Effector memory CD4-positive, alpha-beta T cell (primary cell): ENCODE data around the gene PCOLCE2.
A peak's percentile ranks its signal among the peaks of the same experiment; 100 is the strongest.

ENCODE experiments used
- DNase-seq, 3 donors: peaks; one replicate each; pipeline ENCODE4 v3.0.0-alpha.2; 2020
- H3K27ac ChIP-seq: 2 replicates; pipeline ENCODE4 v1.7.0; 2013; ENCODE audit warnings: mild to moderate bottlenecking, low read length, moderate library complexity; ENCODE audit not compliant: insufficient read depth, poor library complexity, severe bottlenecking
- H3K27me3 ChIP-seq: replicated peaks from 2 replicates; pipeline ENCODE4 v1.7.0; 2013; ENCODE audit warnings: mild to moderate bottlenecking, low read length; ENCODE audit not compliant: insufficient read depth, control insufficient read depth, poor library complexity, severe bottlenecking
- H3K36me3 ChIP-seq: 2 replicates; pipeline ENCODE4 v1.7.0; 2013; ENCODE audit warnings: mild to moderate bottlenecking, low read length, moderate library complexity; ENCODE audit not compliant: control insufficient read depth, insufficient read depth
- H3K4me1 ChIP-seq: 2 replicates; pipeline ENCODE4 v1.7.0; 2013; ENCODE audit warnings: low read length, mild to moderate bottlenecking; ENCODE audit not compliant: control insufficient read depth, insufficient read depth, poor library complexity, severe bottlenecking
- H3K4me3 ChIP-seq: 2 replicates; pipeline ENCODE4 v1.7.0; 2013; ENCODE audit warnings: low read length, low read depth, mild to moderate bottlenecking; ENCODE audit not compliant: insufficient read depth, poor library complexity, severe bottlenecking
- H3K9me3 ChIP-seq: 2 replicates; pipeline ENCODE4 v1.7.0; 2013; ENCODE audit warnings: mild to moderate bottlenecking, low read length, moderate library complexity; ENCODE audit not compliant: control insufficient read depth
- total RNA-seq, 3 donors: gene quantifications; one replicate each; lab custom pipeline; 2026; lab: John Stamatoyannopoulos, UW

Gene PCOLCE2
- total RNA-seq, result 0 reads per million in 3 donors

GRCh38 chr3:142888481-142889211, at the start of gene PCOLCE2:
Gene PCOLCE2, minus strand, starts transcription at chr3:142889083. Its CDS starts 187 bp downstream, at chr3:142888896.
- H3K36me3 ChIP-seq, result no peaks in the 10 kb centered on the region
- no peaks in the 10 kb centered on the region for H3K9me3 ChIP-seq
- H3K27ac ChIP-seq, result no peak within 1 kb of the TSS
- peak within 1 kb of the TSS; percentile 46 for H3K4me3 ChIP-seq
- DNase-seq, result no peak
- H3K27me3 ChIP-seq, result peaks cover 20% of the 10 kb centered on the region
- peaks cover 14% of the 10 kb centered on the region for H3K4me1 ChIP-seq

DNA sequence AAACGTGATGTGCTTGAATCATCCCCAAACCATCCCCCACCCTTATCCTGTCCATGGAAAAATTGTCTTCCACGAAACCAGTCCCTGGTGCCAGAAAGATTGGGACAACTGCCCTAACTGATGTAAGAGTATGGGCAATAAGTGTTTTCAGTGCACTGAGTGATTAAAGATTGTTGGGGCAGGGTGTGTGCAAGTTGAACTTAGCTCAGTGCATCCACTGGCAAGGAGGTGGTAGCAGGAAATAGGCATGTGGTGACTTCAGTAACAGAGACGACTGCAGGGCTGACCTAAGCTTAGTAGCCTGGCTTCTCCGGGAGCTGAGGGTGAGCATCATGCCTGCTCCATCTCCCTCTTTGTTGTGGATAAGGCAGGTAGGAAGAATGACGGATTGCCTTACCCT, 47.1 kb upstream of the PCOLCE2 start:
- H3K4me1 ChIP-seq, result no peaks in the 10 kb centered on the region
- no peak for DNase-seq
- H3K9me3 ChIP-seq, result no peaks in the 10 kb centered on the region
- H3K36me3 ChIP-seq, result no peaks in the 10 kb centered on the region
- no peaks in the 10 kb centered on the region for H3K27me3 ChIP-seq
- H3K4me3 ChIP-seq, result no peak overlapping the region
- no peak overlapping the region for H3K27ac ChIP-seq

DNA sequence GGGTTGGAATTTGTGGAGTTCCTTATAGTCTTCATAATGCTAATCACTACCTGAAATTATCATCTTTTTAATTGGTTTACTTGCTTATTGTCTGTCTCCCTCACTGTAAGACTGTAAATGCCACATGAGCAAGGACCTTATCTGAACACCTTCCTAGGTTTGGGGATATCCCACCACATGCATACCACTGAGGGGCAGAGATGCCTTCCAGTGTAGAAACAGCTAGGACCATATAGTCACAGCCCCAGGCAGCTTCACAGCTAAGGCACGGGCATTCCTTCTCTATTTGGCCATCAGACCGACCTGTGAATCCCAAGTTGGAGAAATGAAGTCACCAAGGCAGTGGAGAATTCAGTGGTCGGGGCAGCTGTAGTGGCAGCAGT, 46.0 kb upstream of the PCOLCE2 start:
- H3K36me3 ChIP-seq, result no peaks in the 10 kb centered on the region
- no peak overlapping the region for H3K4me3 ChIP-seq
- no peak overlapping the region for H3K27ac ChIP-seq
- no peaks in the 10 kb centered on the region for H3K4me1 ChIP-seq
- no peaks in the 10 kb centered on the region for H3K27me3 ChIP-seq
- DNase-seq, result no peak
- no peaks in the 10 kb centered on the region for H3K9me3 ChIP-seq

DNA sequence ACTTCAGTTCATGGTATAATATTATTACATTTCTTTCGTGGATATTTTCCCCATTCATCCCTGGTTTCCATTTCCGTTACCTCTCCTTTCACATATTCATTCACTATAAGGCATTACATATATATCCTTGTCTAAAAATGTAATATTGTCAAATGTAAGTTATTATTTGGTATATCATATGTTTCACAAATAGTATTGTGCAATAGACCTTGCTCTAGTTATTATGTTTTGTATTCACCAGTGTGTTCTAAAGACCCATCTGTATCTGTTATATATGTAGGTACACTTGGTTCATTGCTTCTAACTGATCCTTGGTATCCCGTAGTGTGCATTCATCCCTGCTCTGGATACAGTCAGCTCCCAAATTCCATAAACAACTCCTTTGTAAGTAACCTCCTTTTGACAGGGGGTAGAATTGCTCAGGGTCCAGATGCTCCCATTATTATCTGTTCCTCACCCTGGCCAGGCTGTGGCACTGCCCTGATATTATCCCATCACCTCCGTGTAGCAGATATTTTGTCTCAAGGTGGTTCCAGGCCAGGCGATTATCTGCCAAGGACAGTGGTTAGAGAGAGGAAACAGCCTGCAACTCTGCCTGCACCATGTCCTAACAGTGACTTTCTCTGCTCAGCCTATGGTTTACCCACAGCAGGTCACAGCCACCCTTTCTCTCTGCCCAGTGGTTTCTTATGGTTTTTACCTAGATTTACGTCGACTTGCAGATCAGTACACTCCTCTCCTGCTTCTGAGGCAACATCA, 45.4 kb upstream of the PCOLCE2 start:
- Histone ChIP-seq H3K36me3 (no peaks in the 10 kb centered on the region), H3K4me1 (no peaks in the 10 kb centered on the region), H3K27me3 (no peaks in the 10 kb centered on the region), H3K9me3 (no peaks in the 10 kb centered on the region), H3K4me3 (no peak overlapping the region), H3K27ac (no peak overlapping the region)
- no peak for DNase-seq

DNA sequence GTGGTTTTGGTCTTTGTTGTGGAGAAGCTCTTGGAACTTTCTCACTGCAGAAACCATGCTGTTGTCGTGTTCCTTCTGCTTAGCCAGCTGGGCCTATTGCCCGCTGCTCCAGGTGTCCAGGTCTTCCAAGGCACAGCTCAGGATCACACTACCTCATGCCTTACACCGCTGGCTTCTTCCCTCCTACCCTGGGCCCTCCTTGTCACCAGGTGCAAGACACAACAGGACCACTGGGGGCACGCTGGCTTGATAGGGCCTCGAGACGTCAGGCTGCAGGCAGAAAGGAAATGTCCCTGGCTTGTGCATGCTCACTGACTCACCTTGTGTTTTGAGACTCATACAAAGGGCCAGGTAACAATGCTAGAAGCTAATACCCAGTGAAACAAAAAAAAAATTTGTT, 42.3 kb upstream of the PCOLCE2 start:
- H3K4me1 ChIP-seq, result no peaks in the 10 kb centered on the region
- H3K4me3 ChIP-seq, result no peak overlapping the region
- no peaks in the 10 kb centered on the region for H3K27me3 ChIP-seq
- no peaks in the 10 kb centered on the region for H3K9me3 ChIP-seq
- no peak for DNase-seq
- no peaks in the 10 kb centered on the region for H3K36me3 ChIP-seq
- H3K27ac ChIP-seq, result no peak overlapping the region

GRCh38 chr3:142930463-142930862, 41.6 kb upstream of the PCOLCE2 start:
- H3K4me1 ChIP-seq, result no peaks in the 10 kb centered on the region
- H3K9me3 ChIP-seq, result no peaks in the 10 kb centered on the region
- no peak for DNase-seq
- H3K27me3 ChIP-seq, result no peaks in the 10 kb centered on the region
- H3K36me3 ChIP-seq, result no peaks in the 10 kb centered on the region
- no peak overlapping the region for H3K27ac ChIP-seq
- H3K4me3 ChIP-seq, result no peak overlapping the region

GRCh38 chr3:142929890-142930289, 41.0 kb upstream of the PCOLCE2 start:
- H3K9me3 ChIP-seq, result no peaks in the 10 kb centered on the region
- no peaks in the 10 kb centered on the region for H3K36me3 ChIP-seq
- H3K4me1 ChIP-seq, result no peaks in the 10 kb centered on the region
- H3K27ac ChIP-seq, result no peak overlapping the region
- H3K4me3 ChIP-seq, result no peak overlapping the region
- no peaks in the 10 kb centered on the region for H3K27me3 ChIP-seq
- DNase-seq, result no peak

DNA sequence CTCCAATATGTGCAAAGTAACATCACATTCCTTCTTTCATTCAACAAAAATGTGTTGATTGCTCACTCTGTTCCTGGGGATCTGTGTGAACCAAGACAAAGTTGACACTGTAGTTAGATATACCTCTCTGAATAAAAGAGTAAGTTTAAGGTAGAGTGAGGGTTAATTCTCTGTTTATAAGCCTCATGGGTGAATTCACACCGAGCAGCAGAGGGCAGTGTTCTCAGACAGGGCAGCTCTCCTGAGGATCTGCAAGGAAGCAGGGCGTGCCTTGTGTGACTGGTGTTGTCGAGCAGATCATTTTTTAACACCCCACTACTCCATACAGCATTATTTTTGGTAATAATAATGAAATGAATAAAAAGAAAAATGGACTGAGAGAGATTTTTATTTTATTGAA, 40.2 kb upstream of the PCOLCE2 start:
- H3K4me3 ChIP-seq, result no peak overlapping the region
- no peaks in the 10 kb centered on the region for H3K9me3 ChIP-seq
- no peaks in the 10 kb centered on the region for H3K27me3 ChIP-seq
- DNase-seq, result peak in 1 of 3 donors; percentile 3
- H3K27ac ChIP-seq, result no peak overlapping the region
- H3K4me1 ChIP-seq, result no peaks in the 10 kb centered on the region
- H3K36me3 ChIP-seq, result no peaks in the 10 kb centered on the region

GRCh38 chr3:142926368-142926944, 37.6 kb upstream of the PCOLCE2 start:
- no peak overlapping the region for H3K4me3 ChIP-seq
- no peaks in the 10 kb centered on the region for H3K4me1 ChIP-seq
- H3K36me3 ChIP-seq, result no peaks in the 10 kb centered on the region
- H3K27me3 ChIP-seq, result no peaks in the 10 kb centered on the region
- H3K9me3 ChIP-seq, result no peaks in the 10 kb centered on the region
- H3K27ac ChIP-seq, result no peak overlapping the region
- DNase-seq, result no peak

DNA sequence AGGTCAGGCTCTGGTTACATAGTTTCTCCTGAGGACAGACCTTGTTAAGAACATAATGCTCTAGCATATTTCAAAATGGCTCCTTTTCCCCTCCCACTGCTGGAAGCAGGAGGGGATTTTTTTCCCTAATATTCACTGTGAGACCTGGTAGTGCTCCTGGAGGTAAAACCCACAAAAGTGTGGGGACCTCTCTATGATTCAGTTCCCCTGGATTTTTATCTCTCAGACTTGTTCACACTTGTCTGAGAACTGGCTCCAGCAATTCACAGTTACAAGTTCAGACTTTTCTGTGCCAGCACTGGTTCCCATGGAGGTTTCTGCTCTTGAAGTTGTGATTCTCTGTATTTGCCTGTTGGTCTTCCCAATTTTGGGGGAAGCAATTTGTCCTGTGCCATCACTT, 36.3 kb upstream of the PCOLCE2 start:
- H3K27ac ChIP-seq, result no peak overlapping the region
- no peaks in the 10 kb centered on the region for H3K4me1 ChIP-seq
- no peak overlapping the region for H3K4me3 ChIP-seq
- no peaks in the 10 kb centered on the region for H3K36me3 ChIP-seq
- no peaks in the 10 kb centered on the region for H3K27me3 ChIP-seq
- no peak for DNase-seq
- H3K9me3 ChIP-seq, result no peaks in the 10 kb centered on the region
